Effector CD8-positive, alpha-beta T cell (primary cell): ENCODE data around the gene GLB1L.

ENCODE experiments used
- DNase-seq: peaks from one replicate; lab custom pipeline; 2025; lab: John Stamatoyannopoulos, UW

Gene GLB1L

GRCh38 chr2:219223831-219224610 lies 21.2 kb downstream of the GLB1L start:
- DNase-seq = no peak

GRCh38 chr2:219221957-219222518 lies 23.2 kb downstream of the GLB1L start:
- DNase-seq = no peak

- DNase-seq = no peak
These were observed 24.4 kb downstream of the GLB1L start for GRCh38 chr2:219220652-219221402.

GRCh38 chr2:219219784-219220532 lies 25.3 kb downstream of the GLB1L start:
- no peak for DNase-seq

GRCh38 chr2:219218732-219219701 lies 26.2 kb downstream of the GLB1L start, which contains the start of gene ABCB6:
Gene ABCB6, minus strand, starts transcription at chr2:219218958. Its CDS starts 285 bp downstream, at chr2:219218673.
- peak; percentile 84 for DNase-seq

- DNase-seq = peak; percentile 45
These were observed 27.0 kb downstream of the GLB1L start for GRCh38 chr2:219218217-219218731.

- DNase-seq = no peak
These were observed 28.7 kb downstream of the GLB1L start for GRCh38 chr2:219216535-219216915.

- no peak for DNase-seq
These were observed 29.2 kb downstream of the GLB1L start for GRCh38 chr2:219215871-219216534.

- DNase-seq = no peak
These were observed 30.5 kb downstream of the GLB1L start for GRCh38 chr2:219214786-219215185.

GRCh38 chr2:219214141-219214540 lies 31.1 kb downstream of the GLB1L start:
- DNase-seq = no peak

- no peak for DNase-seq
These were observed 31.7 kb downstream of the GLB1L start for GRCh38 chr2:219213486-219214071.

- DNase-seq = no peak
These were observed 32.2 kb downstream of the GLB1L start for GRCh38 chr2:219213026-219213415.

- DNase-seq = no peak
These were observed 34.3 kb downstream of the GLB1L start for GRCh38 chr2:219210886-219211362.

GRCh38 chr2:219210196-219210885 lies 34.9 kb downstream of the GLB1L start:
- no peak for DNase-seq

- DNase-seq = no peak
These were observed 35.7 kb downstream of the GLB1L start for GRCh38 chr2:219209236-219210195.

- DNase-seq = no peak
These were observed 37.1 kb downstream of the GLB1L start for GRCh38 chr2:219207884-219208740.
